Neutrophil (primary cell): ENCODE measurements around the gene TEAD3.
A peak's percentile ranks its signal among the peaks of the same experiment; 100 is the strongest.

ENCODE experiments used
- H3K27ac ChIP-seq: fragments of 200-600 bp; sonication (generic); 2 replicates; pipeline ENCODE4 v1.5.1; 2016; ENCODE audit warnings: mild to moderate bottlenecking, moderate library complexity
- H3K27me3 ChIP-seq: fragments of 200-600 bp; sonication (generic); 2 replicates; pipeline ENCODE4 v1.6.0; 2016; ENCODE audit warnings: mild to moderate bottlenecking
- H3K36me3 ChIP-seq: fragments of 200-600 bp; sonication (generic); 2 replicates; pipeline ENCODE4 v1.5.1; 2017
- H3K4me1 ChIP-seq, 2 experiments: fragments of 200-600 bp in 1 of 2; sonication (generic) in 1 of 2; 1 replicate in 1 of 2; 2 replicates in 1 of 2; pipeline versions ENCODE4 v1.5.1 to v1.6.1; 2013 to 2016; ENCODE audit warnings: low read depth in 1 of 2, low read length in 1 of 2, mild to moderate bottlenecking in 1 of 2, moderate library complexity in 1 of 2; ENCODE audit not compliant: control insufficient read depth in 1 of 2, insufficient read depth in 1 of 2
- H3K4me3 ChIP-seq, 2 experiments: fragments of 200-600 bp in 1 of 2; sonication (generic) in 1 of 2; 1 replicate in 1 of 2; 2 replicates in 1 of 2; pipeline ENCODE4 v1.5.1; 2013 to 2016; ENCODE audit warnings: low read depth in 1 of 2, low read length in 1 of 2, mild to moderate bottlenecking in 1 of 2, moderate library complexity in 1 of 2
- H3K9me3 ChIP-seq: fragments of 200-600 bp; sonication (generic); 2 replicates; pipeline ENCODE4 v1.5.1; 2016
- TF ChIP-seq, protein P1 (sequence below): fragments of 200-600 bp; sonication (generic); IDR thresholded peaks from 2 replicates; pipeline ENCODE4 v1.5.1; 2016; ENCODE audit warnings: antibody characterized with exemption

The TEAD3 gene

DNA sequence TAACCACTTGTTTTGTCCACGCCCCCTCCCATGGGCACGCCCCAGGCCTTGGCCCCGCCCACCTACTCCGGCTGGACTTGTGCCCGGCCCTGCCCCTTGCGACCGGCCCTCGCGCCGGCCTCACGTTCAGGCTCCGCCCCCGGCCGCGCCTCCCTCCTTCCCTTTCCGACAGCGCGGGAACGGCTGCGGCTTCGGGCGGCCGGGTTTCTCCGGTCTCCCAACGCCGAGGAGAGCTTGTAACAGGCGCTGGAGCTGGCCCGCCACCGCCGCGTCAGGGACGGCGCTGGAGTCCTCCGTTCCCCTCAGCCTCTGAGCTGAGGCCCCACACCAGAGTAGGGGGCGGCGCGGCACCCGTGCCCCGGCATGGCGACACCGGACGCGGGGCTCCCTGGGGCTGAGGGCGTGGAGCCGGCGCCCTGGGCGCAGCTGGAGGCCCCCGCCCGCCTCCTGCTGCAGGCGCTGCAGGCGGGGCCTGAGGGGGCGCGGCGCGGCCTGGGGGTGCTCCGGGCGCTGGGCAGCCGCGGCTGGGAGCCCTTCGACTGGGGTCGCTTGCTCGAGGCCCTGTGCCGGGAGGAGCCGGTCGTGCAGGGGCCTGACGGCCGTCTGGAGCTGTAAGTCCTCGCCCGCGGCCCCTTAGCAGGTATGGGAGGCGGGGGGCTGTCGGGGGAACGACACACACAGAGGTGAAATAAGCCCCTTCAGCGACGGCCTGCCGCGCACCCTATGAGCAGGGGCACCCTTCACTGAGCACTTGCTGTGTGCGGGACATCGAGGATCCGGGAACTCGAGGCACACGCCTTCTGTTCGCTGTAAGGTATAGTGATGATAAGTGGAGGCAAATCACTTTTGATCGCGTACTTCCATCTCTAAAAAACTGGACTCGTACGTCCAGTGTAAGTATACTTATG lies 44.4 kb downstream of the TEAD3 start, which contains the start of gene FANCE:
Gene FANCE, plus strand, starts transcription at position 156 of the 908 bp plus-strand sequence. Its CDS starts 208 bp downstream, at position 364.
- Histone ChIP-seq H3K27ac (peak within 1 kb of the TSS; percentile 59), H3K4me3 (peak within 1 kb of the TSS; percentile 76 to 82), H3K4me1 (peaks cover 36 to 42% of the 10 kb centered on the region in 2 experiments), H3K27me3 (no peaks in the 10 kb centered on the region), H3K36me3 (peaks cover 3% of the 10 kb centered on the region), H3K9me3 (no peaks in the 10 kb centered on the region)
- TF ChIP-seq, protein P1, sequence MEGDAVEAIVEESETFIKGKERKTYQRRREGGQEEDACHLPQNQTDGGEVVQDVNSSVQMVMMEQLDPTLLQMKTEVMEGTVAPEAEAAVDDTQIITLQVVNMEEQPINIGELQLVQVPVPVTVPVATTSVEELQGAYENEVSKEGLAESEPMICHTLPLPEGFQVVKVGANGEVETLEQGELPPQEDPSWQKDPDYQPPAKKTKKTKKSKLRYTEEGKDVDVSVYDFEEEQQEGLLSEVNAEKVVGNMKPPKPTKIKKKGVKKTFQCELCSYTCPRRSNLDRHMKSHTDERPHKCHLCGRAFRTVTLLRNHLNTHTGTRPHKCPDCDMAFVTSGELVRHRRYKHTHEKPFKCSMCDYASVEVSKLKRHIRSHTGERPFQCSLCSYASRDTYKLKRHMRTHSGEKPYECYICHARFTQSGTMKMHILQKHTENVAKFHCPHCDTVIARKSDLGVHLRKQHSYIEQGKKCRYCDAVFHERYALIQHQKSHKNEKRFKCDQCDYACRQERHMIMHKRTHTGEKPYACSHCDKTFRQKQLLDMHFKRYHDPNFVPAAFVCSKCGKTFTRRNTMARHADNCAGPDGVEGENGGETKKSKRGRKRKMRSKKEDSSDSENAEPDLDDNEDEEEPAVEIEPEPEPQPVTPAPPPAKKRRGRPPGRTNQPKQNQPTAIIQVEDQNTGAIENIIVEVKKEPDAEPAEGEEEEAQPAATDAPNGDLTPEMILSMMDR = peak; percentile 46

DNA sequence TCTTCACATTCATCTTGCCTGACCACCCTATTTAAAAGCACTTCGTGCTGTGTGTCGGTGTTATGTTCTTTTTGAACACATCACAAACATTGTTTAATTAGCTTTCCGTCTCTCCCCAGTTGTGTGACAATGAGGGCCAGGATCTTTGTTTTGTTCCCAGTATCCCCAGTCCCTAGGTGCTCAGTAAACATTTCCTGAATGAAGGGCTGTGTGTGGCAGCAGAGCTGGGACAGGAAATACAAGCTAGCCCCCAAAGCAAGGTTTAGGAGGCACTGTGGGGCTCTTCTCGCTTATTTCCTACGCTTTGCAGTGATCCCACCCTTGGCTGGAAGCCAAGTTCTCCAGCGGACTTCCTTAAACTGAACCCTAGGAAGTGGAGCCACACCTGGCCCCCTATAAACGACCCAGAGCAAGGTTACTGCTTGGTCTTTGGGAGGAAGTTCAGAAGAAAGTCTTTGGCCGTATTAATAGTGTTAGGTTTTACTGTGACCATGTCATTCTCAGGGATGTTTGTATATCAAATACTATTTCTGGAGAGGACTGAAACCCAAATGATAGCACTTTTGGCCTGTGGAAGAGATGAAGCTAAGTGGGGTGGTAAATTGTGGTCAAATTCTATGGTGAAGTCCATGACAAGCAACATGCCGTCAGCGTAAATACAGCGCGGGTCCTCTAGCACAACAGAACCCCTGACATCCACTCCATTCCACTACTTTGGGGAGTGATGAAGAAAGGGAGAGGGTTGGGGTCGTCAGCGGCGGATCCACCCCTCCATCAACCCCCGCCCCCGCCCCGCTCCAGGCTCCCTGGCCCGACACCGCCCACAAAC lies 45.3 kb downstream of the TEAD3 start:
- peak overlapping the region; percentile 59 for H3K27ac ChIP-seq
- no peaks in the 10 kb centered on the region for H3K27me3 ChIP-seq
- no peaks in the 10 kb centered on the region for H3K9me3 ChIP-seq
- H3K4me3 ChIP-seq = peak overlapping the region; percentile 76 to 82
- peaks cover under 1% of the 10 kb centered on the region for H3K36me3 ChIP-seq
- peaks cover 36 to 42% of the 10 kb centered on the region in 2 experiments for H3K4me1 ChIP-seq
- TF ChIP-seq, protein P1 = no peak

DNA sequence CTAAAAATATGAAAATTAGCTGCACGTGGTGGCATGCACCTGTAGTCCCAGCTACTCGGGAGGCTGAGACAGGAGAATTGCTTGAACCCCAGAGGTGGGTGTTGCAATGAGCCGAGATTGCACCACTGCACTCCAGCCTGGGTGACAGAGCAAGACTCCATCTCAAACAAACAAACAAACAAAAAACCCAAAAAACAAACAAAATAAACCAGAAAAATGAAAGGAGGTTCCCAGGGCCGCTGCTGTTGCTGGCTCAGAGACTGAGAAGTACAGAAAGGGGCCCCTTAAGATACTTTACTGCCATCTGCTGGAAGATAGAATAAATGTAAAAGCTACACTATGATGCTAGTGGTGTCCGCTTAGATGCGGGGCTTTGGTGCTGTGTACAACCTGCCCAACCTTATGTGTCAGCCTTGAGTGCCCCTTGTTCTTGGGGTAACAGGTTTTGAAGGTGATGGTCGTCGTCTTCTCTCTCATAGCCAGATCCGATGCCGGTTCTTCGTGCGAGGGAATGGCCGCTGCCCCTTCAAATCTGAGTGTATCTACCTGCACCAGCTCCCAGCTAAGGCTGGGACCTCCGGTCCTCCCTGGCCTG lies 47.5 kb downstream of the TEAD3 start:
- H3K4me3 ChIP-seq = no peak overlapping the region
- no peaks in the 10 kb centered on the region for H3K9me3 ChIP-seq
- no peaks in the 10 kb centered on the region for H3K27me3 ChIP-seq
- H3K36me3 ChIP-seq = no peaks in the 10 kb centered on the region
- TF ChIP-seq, protein P1 = peak; percentile 60
- H3K4me1 ChIP-seq = peaks cover 35 to 47% of the 10 kb centered on the region in 2 experiments
- H3K27ac ChIP-seq = no peak overlapping the region

DNA sequence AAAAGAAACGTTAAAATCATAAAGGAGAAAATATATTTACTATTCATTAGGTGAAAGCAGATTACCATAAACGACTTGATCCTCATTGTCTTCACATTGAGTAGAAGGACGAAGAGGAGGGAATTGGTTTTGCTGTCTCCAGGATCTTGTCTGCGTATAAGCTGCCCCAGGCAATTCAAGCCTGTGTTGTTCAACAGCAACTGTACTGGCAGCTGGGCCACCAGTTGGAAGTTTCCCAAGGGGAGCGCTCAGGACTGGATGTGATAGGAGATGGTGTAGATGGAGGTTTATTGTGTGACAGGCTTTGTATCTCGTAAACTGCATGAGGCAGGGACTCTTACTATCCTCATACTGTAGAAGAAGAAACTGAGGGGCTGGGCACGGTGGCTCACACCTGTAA lies 48.7 kb downstream of the TEAD3 start:
- TF ChIP-seq, protein P1 = no peak
- no peak overlapping the region for H3K4me3 ChIP-seq

DNA sequence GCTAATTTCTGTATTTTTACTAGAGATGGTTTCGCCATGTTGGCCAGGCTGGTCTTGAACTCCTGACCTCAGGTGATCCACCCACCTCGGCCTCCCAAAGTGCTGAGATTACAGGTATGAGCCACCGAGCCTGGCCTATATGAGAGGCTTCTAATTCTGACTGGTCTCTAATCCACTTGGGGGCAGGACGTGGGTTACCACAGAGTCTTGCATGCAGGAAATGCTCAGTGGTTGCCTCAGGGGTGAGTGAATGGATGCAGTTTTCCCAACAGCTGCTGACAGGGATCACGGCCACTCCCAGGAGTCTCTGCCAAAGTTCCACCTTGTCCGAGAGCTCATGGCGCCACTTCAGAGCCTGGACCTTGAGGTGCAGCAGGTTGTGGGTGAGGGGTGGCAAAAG lies 51.2 kb downstream of the TEAD3 start:
- Histone ChIP-seq H3K36me3 (no peaks in the 10 kb centered on the region), H3K27me3 (peaks cover 9% of the 10 kb centered on the region), H3K4me1 (peaks cover 9 to 18% of the 10 kb centered on the region in 2 experiments), H3K4me3 (no peak overlapping the region), H3K9me3 (no peaks in the 10 kb centered on the region), H3K27ac (no peak overlapping the region)
- TF ChIP-seq, protein P1 = no peak

More for the DNA sequence above, 48.7 kb downstream of the TEAD3 start:
- H3K36me3 ChIP-seq = no peaks in the 10 kb centered on the region
- H3K27ac ChIP-seq = no peak overlapping the region
- peaks cover 5% of the 10 kb centered on the region for H3K27me3 ChIP-seq
- H3K4me1 ChIP-seq = peaks cover 23 to 36% of the 10 kb centered on the region in 2 experiments
- no peaks in the 10 kb centered on the region for H3K9me3 ChIP-seq
